GM12873 (cell line): ENCODE measurements around the gene CDIPT.

Source experiments
- CTCF ChIP-seq: IDR thresholded peaks from 2 replicates; pipeline ENCODE4 v1.5.1; 2012; ENCODE audit warnings: low read depth, mild to moderate bottlenecking, moderate library complexity, low read length, control low read depth; ENCODE audit not compliant: insufficient read depth; ENCODE audit errors: missing control alignments

CDIPT gene

GRCh38 chr16:29820271-29820701 lies 42.7 kb downstream of the CDIPT start, which contains the start of gene MVP:
TSS of gene MVP (plus strand) at chr16:29820462. CDS start at chr16:29830550, 10,088 bp downstream.
- no peak for TF ChIP-seq CTCF

- TF ChIP-seq CTCF = no peak
Measured at GRCh38 chr16:29819506-29819905, 43.5 kb downstream of the CDIPT start.

GRCh38 chr16:29818082-29818481 lies 44.9 kb downstream of the CDIPT start:
- TF ChIP-seq CTCF = no peak

- TF ChIP-seq CTCF = peak; percentile 56
Measured at GRCh38 chr16:29816694-29817441, 46.2 kb downstream of the CDIPT start.

GRCh38 chr16:29815793-29816693 lies 47.0 kb downstream of the CDIPT start, which contains the start of gene PAGR1:
TSS of gene PAGR1 (plus strand) at chr16:29816152. CDS start at chr16:29816526, 374 bp downstream.
- TF ChIP-seq CTCF = peak; percentile 92

GRCh38 chr16:29815032-29815721 lies 47.8 kb downstream of the CDIPT start:
- TF ChIP-seq CTCF = no peak

- TF ChIP-seq CTCF = no peak
Measured at GRCh38 chr16:29814592-29814991, 48.4 kb downstream of the CDIPT start.
